HG03571 (cell line): Measurements from ENCODE around the gene TEX13D.
"Not testable (repeated sequence)": the region's sequence is repeated elsewhere in the genome, so short reads cannot be mapped to it uniquely, and the experiment has no call there.

Experiments used
- ATAC-seq: cut with Tn5 transposase; IDR thresholded peaks from one replicate; pipeline ENCODE4 v1.9.1; 2021; ENCODE audit not compliant: unreplicated experiment

Gene TEX13D

DNA sequence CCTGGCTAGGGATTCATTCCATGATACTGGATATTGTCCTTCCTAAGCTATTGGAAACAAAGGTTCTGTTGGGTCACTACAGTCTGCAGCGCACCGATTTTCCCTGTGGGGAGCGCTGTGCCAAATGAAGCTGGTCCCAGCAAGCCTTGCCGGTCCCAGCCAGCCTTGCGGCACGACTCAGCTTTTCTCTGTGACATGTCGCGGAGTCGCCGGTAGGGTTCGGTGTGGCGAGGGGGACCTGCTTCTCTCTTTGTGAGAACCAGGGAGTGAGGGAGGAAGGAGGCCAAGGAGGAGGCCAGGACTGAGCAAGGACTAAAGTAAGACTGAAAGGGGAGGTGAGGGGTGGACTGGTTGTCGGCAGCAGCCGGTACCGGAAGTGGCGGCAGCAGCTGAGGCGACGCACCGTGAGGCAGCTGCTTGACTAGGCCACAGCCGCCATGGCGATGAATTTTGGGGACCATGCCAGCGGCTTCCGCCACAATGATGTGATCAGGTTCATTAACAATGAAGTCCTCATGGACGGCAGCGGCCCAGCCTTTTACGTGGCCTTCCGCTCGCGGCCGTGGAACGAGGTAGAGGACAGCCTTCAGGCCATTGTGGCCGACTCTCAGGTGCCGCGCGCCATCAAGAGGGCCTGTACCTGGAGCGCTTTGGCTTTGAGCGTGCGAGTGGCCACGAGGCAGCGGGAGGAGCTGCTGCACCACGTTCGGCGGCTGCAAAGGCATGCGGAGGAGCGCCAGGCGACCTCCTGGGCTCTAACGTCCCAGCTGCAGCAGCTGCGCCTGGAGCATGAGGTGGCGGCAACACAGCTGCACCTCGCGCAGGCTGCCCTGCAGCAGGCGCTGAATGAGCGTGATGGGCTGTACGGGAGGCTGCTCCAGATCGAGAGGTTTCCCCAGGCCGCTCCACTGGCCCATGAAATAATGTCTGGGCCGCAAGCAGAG is at the start of gene TEX13D:
Gene TEX13D (plus strand): TSS at position 180 of the 944 bp plus-strand sequence. CDS start 258 bp downstream, at position 438.
- no peak for ATAC-seq

DNA sequence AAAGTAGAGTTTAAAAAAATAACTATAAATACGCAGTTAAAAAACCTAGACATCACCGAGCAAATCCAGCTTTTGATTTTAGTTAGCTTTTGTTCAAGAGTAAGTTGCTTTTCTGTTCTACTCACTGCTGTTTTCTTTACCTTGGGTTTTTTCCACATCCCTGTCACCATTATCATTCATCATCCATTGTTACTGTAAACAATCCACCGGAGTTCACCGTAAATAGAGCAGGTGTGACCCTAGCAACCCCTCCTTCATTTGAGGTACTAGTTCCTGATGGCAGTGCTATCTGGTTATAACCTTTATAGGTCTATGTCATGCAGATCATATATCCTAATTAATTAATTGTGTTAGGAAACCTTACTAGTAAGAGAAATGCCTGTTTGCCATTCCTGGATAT is 43.0 kb upstream of the TEX13D start:
- no peak for ATAC-seq

DNA sequence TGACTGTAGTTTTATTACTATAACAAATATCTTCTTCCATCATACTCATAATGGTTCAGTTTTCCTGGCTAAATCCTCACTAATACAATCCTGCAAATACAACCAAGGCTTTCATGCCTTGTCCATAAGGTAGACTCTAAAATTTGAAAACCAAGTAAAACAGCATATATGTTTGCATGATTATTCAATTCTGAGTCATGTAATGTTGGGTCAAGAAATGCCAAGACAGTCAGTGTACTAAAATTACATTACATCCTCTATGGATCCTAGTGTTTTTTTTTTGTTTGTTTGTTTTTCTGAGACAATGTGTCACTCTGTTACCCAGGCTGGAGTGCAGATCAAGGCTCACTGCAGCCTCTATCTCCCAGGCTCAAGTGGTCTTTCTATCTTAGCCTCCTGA is 38.6 kb upstream of the TEX13D start:
- ATAC-seq: no peak

- not testable (repeated sequence) for ATAC-seq
These were observed 33.1 kb upstream of the TEX13D start for GRCh38 chrX:124299323-124299722.

GRCh38 chrX:124300405-124300804 is 32.1 kb upstream of the TEX13D start:
- no peak for ATAC-seq

DNA sequence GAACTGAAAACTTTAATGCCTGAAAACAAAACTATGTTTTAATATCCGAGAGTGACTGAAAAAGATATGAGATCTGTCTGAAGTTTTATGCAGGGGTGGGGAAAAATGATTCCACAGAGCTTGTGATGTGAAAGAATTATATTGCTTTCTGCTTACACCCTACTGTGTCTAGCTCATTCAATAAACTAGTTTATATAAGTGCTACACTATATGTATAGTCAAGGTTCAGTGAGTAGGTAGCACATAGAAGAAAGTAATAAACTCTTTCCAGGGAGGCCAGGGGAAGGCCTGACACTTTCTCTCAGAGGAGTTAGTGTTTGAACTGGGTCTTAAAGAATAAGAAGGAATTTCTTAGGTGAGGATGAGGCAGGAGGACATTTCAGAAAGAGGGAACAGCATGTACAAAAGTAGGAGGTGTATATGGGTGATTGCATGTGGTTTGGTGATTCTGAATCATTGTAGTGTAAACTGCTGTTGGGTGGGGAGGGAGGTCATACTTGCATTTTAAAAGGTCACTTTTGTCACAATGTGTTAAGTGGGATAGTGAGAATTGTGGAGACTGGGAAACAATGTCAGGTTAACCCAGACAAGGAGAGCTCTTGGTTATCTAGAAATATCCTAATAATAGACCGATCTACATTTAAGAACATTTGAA is 25.1 kb upstream of the TEX13D start:
- no peak for ATAC-seq

DNA sequence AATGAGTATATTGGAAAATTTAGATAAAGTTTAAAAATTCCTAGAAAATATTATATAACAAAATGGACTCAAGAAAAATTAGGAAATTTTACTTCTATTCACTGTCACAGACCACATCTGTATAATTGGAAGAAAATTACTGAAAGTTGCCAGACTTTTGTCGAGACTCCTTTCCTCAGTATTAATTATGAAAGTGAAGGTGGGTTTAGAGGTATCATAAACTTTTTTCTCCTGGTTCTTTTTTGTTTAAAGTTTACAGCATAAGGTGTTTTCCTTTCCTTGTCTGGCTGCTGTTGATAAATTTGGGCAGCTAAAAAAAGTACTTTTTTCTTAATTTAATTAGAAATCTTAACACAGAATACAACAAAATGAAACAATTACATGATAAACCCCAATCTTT is 6.7 kb upstream of the TEX13D start:
- no peak for ATAC-seq

GRCh38 chrX:124328765-124329164 is 3.7 kb upstream of the TEX13D start:
- ATAC-seq: no peak

- peak; percentile 69 for ATAC-seq
These were observed 1.4 kb downstream of the TEX13D start for GRCh38 chrX:124333862-124334261.

DNA sequence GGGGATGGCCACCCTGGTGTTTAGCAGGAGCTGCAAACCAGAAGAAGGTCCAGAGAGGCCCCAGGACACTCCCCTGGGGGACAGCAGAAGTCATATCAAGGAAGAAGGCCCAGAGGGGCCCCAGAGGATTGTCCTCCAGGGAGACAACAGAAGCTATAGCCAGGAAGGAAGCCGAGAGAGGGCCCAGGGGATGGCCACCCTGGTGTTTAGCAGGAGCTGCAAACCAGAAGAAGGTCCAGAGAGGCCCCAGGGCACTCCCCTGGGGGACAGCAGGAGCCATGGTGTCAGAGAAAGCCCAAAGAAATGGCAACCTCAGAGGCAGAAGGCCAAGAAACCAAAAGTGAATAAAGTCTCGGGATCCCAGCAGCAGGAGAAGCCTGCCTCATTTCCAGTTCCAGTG is 2.1 kb downstream of the TEX13D start:
- not testable (repeated sequence) for ATAC-seq

GRCh38 chrX:124335598-124335997 is 3.1 kb downstream of the TEX13D start:
- no peak for ATAC-seq

GRCh38 chrX:124337916-124338315 is 5.5 kb downstream of the TEX13D start:
- no peak for ATAC-seq

- no peak for ATAC-seq
These were observed 6.5 kb downstream of the TEX13D start for GRCh38 chrX:124338733-124339514.

DNA sequence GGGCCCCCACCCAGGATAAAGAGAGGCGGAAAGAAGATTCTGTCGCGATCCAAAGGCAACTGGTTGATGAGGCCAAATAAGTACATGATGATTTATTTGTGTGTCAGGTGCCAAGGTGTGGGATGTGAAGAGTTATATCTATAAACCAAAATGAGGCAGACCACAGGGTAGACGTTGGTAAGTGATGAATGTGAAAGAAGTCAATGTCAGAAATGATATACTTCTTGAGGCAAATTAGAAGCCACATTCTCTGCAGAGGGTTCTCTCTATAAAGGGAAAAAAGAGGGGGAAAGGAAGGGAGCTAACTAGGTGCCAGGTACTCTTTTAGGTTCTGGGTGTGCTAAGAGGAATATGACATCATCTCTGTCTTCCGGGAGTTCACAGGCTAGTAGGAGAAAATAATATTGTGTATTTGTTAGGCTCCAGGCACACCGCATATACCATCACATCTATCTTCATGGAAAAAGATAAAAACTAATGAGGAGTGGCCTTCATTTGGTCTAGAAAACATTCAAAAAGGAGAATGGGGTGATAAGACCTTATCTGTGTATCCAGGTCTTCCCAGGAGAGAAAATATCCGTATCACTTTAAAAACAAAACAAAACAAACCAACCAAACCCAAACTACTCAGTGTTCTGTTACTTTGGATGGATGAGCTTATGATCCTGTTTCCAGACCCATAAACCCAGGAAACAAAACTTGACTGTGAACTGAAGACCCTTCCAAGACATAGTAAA is 9.1 kb downstream of the TEX13D start:
- no peak for ATAC-seq

DNA sequence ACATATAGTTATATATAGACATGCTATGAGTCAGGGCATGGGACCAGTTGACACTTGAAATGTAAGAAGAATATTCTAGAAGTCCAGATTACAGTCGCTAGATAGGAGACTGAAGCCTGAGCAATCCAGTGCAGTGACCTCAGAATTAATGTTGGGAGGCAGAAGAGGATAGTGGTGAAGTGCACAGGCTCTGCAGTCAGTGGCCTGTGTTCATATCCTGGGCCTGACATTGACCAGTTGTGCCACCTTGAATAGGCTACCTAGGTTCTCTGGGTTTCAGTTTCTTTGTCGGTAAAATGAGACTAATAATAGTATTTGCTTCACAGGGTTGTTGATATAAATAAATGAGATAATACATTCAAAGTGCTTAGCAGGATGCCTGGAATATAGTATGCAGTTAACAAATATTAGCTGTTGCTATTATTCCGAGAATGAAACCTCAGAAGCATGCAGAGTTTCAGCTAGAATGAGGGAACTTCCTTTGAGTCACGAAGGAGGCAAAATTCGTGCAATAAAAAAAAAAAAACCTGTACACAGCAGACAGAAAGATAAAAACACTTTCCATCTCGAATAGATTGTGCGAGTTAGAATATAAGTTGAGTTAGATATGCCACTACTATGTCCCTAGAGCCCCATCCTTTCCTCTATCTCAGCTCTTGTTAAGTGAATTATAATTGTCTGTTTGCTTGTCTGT is 9.9 kb downstream of the TEX13D start:
- no peak for ATAC-seq

- no peak for ATAC-seq
These were observed 10.6 kb downstream of the TEX13D start for GRCh38 chrX:124343016-124343415.

- no peak for ATAC-seq
These were observed 11.8 kb downstream of the TEX13D start for GRCh38 chrX:124344246-124344645.

- no peak for ATAC-seq
These were observed 13.8 kb downstream of the TEX13D start, which contains the start of gene SH2D1A for GRCh38 chrX:124346117-124346876. Gene SH2D1A (plus strand): TSS chrX:124346563. CDS start chrX:124346643, 80 bp downstream.

DNA sequence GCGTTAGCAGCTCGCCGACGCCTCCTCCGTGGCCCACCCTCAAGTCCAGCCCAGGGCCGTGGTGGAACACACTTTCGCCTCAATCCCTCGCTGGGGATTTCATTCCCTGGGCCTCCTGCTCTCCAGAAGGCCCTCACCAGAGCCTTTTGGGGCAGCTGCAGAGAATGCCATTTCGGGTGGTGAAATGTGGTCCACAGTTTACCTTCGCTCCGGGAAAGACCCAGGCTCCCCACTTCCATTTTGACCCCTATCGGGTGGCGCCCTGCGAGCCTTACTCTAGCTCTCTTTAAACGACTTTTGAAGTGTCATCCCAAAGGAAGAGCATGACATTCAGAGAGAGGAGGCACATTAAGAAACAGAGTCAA is 14.4 kb downstream of the TEX13D start:
- ATAC-seq: no peak
